ENCODE measurements around the gene ATP8B1.

ATP8B1 gene

GRCh38 chr18:57792631-57793301, 10.3 kb downstream of the ATP8B1 start:
- DNase-seq (ENCODE audit: low read depth): no peak
- no peak overlapping the region for H3K4me3 ChIP-seq (ENCODE audit: low read length)
- TF ChIP-seq, protein P1, sequence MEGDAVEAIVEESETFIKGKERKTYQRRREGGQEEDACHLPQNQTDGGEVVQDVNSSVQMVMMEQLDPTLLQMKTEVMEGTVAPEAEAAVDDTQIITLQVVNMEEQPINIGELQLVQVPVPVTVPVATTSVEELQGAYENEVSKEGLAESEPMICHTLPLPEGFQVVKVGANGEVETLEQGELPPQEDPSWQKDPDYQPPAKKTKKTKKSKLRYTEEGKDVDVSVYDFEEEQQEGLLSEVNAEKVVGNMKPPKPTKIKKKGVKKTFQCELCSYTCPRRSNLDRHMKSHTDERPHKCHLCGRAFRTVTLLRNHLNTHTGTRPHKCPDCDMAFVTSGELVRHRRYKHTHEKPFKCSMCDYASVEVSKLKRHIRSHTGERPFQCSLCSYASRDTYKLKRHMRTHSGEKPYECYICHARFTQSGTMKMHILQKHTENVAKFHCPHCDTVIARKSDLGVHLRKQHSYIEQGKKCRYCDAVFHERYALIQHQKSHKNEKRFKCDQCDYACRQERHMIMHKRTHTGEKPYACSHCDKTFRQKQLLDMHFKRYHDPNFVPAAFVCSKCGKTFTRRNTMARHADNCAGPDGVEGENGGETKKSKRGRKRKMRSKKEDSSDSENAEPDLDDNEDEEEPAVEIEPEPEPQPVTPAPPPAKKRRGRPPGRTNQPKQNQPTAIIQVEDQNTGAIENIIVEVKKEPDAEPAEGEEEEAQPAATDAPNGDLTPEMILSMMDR (IDR thresholded peaks at IDR 0.05; ENCODE audit: insufficient read depth, low read depth, low read length, missing control alignments): no peak

DNA sequence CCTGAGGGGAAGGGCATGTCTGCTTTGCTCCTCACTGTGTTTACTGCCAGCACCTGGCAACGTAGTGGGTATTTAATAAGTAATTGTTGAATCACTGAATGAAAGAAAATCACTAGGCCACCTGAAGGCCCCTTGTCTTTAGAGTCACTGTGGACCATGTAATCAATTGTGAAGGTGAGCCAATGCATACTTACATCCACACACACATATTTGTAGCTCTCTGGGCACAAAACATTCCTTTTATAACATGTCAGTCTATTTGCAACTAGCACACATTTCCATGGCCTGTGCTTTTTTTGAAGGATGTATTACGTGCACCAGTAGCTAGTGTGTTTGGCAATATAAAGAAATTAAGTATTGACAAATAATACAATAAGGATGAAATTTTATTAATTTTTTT, 11.2 kb downstream of the ATP8B1 start:
- DNase-seq (ENCODE audit: low read depth): no peak
- TF ChIP-seq, protein P1 (IDR thresholded peaks at IDR 0.05; ENCODE audit: insufficient read depth, low read depth, low read length, missing control alignments): no peak
- H3K4me3 ChIP-seq (ENCODE audit: low read length): no peak overlapping the region

DNA sequence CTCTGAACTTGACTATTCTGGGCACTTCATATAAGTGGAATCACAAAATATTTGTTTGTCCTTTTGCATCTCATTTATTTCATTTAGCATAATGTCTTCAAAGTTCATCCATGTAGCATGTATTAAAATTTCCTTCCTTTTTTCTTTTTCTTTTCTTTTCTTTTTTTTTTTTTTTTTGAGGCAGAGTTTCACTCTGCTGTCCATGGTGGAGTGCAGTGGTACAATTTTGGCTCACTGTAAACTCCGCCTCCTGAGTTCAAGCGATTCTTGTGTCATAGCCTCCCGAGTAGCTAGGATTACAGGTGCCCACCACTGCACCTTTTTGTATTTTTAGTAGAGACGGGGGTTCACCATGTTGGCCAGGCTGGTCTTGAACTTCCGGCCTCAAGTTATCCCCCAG, 11.9 kb downstream of the ATP8B1 start:
- TF ChIP-seq, protein P1 (IDR thresholded peaks at IDR 0.05; ENCODE audit: insufficient read depth, low read depth, low read length, missing control alignments): no peak
- DNase-seq (ENCODE audit: low read depth): no peak
- no peak overlapping the region for H3K4me3 ChIP-seq (ENCODE audit: low read length)

GRCh38 chr18:57790316-57790715, 12.8 kb downstream of the ATP8B1 start:
- TF ChIP-seq, protein P1 (IDR thresholded peaks at IDR 0.05; ENCODE audit: insufficient read depth, low read depth, low read length, missing control alignments): no peak
- H3K4me3 ChIP-seq (ENCODE audit: low read length): no peak overlapping the region
- DNase-seq (ENCODE audit: low read depth): no peak

DNA sequence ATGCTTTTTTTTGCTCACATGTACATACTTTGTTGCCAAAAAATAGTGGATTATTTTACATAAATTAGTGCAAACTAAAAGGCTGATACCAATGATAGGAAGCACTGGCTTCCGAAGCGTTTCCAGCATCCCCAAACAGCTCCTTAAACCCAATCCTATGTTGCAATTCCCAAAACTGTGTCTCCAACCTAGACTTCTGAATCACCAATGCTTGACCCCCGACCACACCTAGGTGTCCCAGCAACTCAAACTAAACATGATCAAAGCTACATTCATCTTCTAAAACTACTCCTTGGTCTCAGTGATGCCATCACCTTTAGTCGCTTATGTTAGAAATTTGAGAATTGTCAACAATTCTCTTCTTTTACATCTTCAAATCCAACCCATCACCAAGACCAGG, 13.4 kb downstream of the ATP8B1 start:
- no peak for DNase-seq (ENCODE audit: low read depth)
- TF ChIP-seq, protein P1 (IDR thresholded peaks at IDR 0.05; ENCODE audit: insufficient read depth, low read depth, low read length, missing control alignments): no peak
- H3K4me3 ChIP-seq (ENCODE audit: low read length): no peak overlapping the region

GRCh38 chr18:57789090-57789489, 14.0 kb downstream of the ATP8B1 start:
- no peak overlapping the region for H3K4me3 ChIP-seq (ENCODE audit: low read length)
- peak; percentile 25 for DNase-seq (ENCODE audit: low read depth)
- TF ChIP-seq, protein P1 (IDR thresholded peaks at IDR 0.05; ENCODE audit: insufficient read depth, low read depth, low read length, missing control alignments): no peak

DNA sequence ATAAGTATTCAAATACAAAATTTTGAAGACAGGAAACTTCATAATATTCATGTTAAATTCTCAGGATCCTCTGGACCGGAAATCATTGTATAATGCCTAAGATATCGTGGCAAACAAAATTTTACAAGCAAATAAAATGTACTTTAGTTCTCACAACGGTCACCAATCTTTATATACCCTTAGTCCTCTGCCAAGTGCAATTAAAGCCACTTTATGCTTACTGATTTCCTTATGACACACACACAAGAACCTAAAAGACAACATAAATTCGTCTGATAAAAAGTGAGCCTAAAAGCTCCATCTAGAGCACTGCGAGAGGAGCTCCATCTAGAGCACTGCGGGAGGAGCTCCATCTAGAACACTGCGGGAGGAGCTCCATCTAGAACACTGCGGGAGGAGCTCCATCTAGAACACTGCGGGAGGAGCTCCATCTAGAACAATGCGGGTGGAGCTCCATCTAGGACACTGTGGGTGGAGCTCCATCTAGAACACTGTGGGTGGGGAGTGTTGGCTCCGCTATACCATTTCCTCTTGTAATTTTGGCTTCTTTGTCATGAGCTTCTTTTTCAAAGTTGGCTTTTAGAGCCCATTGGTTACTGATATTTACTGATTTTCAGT, 15.9 kb downstream of the ATP8B1 start:
- DNase-seq (ENCODE audit: low read depth): no peak
- TF ChIP-seq, protein P1 (IDR thresholded peaks at IDR 0.05; ENCODE audit: insufficient read depth, low read depth, low read length, missing control alignments): no peak

More for the DNA sequence above, 15.9 kb downstream of the ATP8B1 start:
- no peak overlapping the region for H3K4me3 ChIP-seq (ENCODE audit: low read length)
